UCSD-AML1 (cell line): ENCODE data around the gene SYNE3.
A peak's percentile ranks its signal among the peaks of the same experiment; 100 is the strongest.

Experiments used
- DNase-seq: peaks from one replicate; lab custom pipeline; 2025; ENCODE audit not compliant: unreplicated experiment; lab: John Stamatoyannopoulos, UW

The SYNE3 gene

DNA sequence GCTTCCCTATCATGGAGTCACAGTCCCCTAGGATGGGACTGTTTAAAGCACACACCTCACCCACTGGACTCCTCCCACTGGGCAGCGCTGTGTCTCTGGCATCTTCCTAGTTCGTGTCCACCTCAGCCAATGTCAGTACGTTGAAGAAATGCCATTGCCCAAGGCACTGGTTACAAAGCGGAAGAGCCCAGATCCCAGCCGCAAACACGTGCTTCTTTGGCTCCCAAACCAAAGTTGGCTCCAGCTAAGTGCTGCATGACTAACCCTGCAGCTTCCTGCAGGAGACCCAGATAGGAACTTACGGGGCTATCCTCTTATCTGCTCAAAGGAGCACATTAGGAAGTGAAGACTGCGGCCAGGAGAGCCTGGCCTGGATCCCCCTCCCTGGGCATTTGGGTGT lies 9.3 kb downstream of the SYNE3 start:
- peak; percentile 70 for DNase-seq

DNA sequence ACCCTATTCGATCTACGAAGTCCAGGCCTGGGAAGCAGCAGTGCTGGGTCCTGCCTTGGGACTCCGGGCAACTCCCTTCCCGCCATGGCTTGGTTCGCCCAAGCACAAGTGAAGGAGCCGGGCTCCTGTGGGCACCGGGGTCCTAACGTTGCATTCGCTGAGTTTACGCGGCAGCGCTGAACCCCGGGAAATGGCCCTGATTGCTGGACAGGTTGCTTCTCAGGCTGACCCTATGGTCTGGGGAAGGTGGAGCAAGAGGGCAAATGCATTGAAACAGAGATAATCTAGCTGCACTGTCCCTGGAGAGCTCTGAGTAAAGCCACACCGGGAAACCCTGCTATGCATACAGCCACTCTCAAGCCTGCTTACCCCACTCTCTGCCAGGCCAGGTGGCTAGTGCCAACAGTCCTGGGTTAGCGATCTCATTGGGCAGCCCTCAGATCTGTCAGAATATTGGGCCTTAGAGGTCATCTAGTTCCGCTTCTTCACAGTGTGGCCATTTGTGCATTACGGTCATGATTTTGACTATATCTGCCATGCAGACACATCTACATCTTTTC lies 11.3 kb downstream of the SYNE3 start:
- DNase-seq, result no peak

GRCh38 chr14:95504135-95505029 lies 12.1 kb downstream of the SYNE3 start:
- no peak for DNase-seq

- no peak for DNase-seq
Measured at GRCh38 chr14:95503365-95504134, 12.9 kb downstream of the SYNE3 start.

DNA sequence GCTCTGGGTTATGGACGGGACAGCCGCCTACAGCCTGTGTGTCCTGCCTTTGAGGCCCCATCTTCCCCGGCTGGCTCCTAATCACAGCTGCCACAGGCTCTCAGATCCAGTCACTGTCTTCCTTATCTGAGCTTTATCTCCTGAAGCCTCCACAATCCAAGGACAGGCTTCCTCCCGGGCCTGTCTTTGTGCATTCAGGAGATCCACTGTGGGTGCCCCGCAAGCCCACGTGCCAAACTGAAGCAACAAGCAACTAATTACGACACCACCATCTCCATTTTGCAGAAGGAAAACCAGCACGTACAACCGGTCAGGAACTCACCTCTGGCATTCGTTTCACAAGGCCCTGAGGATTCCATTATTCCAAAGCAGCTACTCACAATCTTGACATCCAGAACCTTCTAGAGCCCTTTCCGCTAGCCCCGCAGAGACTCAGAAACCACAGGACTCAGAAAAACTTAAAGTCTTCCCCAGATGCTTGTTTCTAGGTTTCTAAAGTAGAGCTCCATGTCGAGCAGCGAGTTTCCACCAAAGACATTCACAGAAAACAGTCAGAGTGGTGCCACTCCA lies 14.0 kb downstream of the SYNE3 start:
- DNase-seq, result no peak

- no peak for DNase-seq
Measured at GRCh38 chr14:95500772-95501401, 15.6 kb downstream of the SYNE3 start.

DNA sequence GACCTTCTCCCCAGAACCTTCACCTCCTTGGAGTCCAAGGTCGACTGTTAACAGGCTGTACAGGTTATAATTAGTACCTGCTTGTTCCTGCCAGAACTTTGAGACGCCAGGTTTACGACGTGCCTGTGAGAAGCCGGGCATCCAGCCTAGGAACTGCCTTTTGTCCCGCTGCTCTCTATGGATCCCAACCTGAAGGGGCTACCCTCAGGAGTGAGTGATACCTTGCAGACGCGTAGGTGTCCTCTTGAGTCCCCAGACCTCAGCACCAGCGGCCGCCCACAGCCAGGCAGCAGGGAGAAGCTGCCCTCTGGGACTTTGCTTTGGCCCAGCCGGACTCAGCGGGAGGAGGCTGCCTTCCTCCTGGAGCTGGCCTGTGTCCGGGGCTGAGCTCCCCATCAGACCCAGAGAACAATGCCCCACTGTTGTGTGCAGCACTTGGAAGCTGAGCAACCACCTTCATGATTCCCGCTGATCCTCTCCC lies 16.2 kb downstream of the SYNE3 start:
- no peak for DNase-seq

- DNase-seq, result no peak
Measured at GRCh38 chr14:95499354-95499750, 17.1 kb downstream of the SYNE3 start.

GRCh38 chr14:95498622-95499353 lies 17.7 kb downstream of the SYNE3 start:
- DNase-seq, result no peak

DNA sequence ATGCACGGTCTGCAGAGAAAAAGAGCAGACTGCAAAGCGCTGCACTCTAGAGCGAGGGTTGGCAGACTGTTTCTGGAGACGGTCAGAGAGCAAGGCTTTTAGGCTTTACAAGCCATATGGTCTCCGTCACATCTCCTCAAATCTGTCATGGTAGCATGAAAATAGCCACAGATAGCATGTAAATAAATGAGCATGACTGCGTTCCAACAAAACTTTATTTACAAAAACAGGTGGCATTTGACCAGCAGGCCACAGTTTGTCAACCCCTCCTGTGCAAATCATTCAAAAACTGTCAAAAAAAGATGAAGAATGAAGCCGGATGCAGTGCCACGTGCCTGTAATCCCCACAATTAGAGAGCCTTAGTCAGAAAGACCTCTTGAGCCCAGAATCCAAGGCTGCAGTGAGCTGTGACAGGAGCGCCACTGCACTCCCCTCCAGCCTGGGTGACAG lies 18.9 kb downstream of the SYNE3 start:
- DNase-seq, result no peak

GRCh38 chr14:95496690-95497259 lies 19.7 kb downstream of the SYNE3 start:
- DNase-seq, result no peak

DNA sequence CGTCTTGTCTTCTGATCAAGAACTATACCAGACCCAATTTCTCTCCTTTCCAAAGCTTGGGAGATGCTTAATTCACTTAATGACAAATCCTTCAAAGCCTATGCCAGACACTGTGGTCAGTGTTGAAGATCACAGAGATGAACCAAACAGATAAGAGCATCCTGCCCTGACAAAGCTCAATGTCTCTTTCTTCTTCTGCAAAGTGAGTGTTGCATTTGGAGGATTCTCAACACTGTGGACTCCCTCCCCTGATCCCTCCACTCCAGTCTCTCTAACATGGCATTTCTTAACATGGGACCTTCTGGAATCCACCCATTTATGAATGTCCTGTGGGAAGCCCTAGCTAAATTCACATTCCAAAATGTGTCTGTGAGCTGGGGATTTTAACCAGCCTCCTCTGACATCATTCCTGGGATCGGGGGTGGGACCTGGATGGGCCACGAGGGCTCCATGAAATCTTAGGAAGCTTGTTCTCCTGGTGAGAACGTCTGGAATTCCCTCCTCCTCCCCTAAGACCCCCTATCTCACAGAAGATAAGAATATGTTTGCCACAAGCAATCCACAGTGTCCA lies 20.3 kb downstream of the SYNE3 start:
- no peak for DNase-seq

DNA sequence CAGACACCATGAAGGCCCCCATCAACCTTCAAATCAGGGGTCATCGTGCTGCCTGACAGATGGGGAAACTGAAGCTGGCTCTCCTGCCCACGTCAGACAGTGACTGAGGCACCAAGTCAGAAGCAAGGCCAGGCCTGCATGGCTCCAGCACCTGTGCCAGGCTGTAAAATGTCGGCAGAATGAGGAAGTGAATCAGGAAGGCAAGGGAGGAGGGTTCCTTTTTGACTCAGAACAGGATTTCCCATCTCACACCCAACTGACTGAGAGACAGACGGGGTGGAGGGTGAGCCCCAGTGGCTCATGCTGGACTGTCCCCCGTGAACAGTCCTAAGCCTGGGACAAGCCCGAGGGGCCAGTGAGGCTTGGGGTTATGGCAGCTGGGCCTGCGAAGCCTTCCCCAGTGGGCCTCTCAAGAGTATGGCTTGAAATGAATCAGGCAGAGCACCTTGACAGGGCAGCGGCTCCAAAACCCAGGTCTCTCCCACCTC lies 20.9 kb downstream of the SYNE3 start:
- peak; percentile 74 for DNase-seq

DNA sequence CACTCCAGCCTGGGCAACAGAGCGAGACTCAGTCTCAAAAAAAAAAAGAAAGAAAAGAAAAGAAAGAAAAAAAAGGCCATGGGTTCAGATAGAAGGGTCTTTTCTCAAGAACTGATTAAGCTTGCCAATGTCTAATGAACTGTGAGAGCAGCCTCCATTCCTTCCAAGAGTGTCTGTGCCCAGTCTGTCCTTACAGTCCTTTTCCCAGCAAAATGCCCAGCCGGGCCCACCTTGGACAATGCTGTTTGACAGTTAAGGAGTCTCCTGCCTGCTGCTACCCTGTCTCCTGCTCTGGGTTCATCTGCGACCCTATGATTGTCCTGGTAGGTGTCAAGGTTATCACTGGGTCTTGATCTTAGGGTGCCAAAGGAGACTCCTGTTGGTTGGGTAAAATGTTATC lies 21.4 kb downstream of the SYNE3 start:
- no peak for DNase-seq

- DNase-seq, result no peak
Measured at GRCh38 chr14:95494456-95494855, 22.0 kb downstream of the SYNE3 start.

GRCh38 chr14:95493976-95494375 lies 22.5 kb downstream of the SYNE3 start:
- no peak for DNase-seq

GRCh38 chr14:95493503-95493902 lies 22.9 kb downstream of the SYNE3 start:
- no peak for DNase-seq

DNA sequence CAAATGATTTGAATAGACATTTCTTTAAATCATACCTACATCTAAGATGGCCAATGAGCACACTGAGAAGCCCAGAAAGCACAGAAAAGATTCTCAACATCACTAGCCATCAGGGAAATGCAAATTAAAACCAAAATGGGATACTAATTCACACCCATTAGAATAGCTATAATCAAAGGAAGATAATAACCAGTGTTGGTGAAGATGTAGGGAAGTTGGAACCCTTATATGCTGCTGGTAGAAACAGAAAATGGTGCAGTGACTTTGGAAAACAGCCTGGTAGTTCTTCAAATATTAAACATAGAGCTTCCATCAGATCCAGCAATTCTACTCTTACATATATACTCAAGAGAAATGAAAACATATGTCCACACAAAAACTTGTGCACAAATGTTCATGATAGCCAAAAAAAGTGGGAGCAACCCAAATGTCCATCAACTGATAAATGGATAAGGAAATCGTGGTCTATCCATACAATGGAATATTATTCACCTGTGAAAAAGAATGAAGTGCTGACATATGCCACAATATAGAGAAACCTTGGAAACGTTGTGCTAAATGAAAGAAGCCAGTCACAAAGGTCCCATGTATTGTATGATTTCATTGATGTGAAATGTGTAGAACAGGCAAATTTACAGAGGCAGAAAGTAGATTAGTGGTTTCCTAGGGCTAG lies 24.4 kb downstream of the SYNE3 start:
- no peak for DNase-seq
